OCI-LY7 (cell line): ENCODE data around the gene IGF2BP1. TPM values are rescaled to one million over a fixed set of nuclear protein-coding genes. Genes with fewer than 3 reads are reported as not detected.

Source experiments
- Bru-seq: library from RNA; stranded (reverse); fragments of 400-500 nt; gene quantifications from one replicate; lab custom pipeline; 2021; lab: Mats Ljungman, UMichigan
- BruChase-seq, 2 experiments: library from RNA; stranded (reverse); fragments of 400-500 nt; gene quantifications; one replicate each; lab custom pipeline; 2021; lab: Mats Ljungman, UMichigan
- BruUV-seq: library from RNA; stranded (reverse); fragments of 400-500 nt; replicated peaks from 2 replicates; lab custom pipeline; 2021; lab: Mats Ljungman, UMichigan
- CTCF ChIA-PET: fragments of 300-600 bp; sonication (Branson Sonifier 250); formaldehyde crosslinking; loops from one replicate; lab custom pipeline; 2022; ENCODE audit warnings: antibody characterized with exemption; ENCODE audit not compliant: unreplicated experiment; lab: Charles Lee
- POLR2A ChIA-PET: fragments of 300-600 bp; sonication (Branson Sonifier 250); formaldehyde crosslinking; loops from one replicate; lab custom pipeline; 2022; ENCODE audit warnings: antibody characterized with exemption; lab: Charles Lee
- DNase-seq: peaks from one replicate; pipeline ENCODE4 v3.0.0-alpha.2; 2015; ENCODE audit warnings: low spot score
- H2AFZ ChIP-seq: fragments of 200-600 bp; sonication (generic), shearing (Covaris generic); 2 replicates; pipeline ENCODE4 v1.6.1; 2014; ENCODE audit warnings: mild to moderate bottlenecking, antibody characterized with exemption, low read length, moderate library complexity
- H3K27ac ChIP-seq: fragments of 200-600 bp; sonication (generic); 2 replicates; pipeline ENCODE4 v1.5.1; 2014; ENCODE audit warnings: mixed run types, low read depth, mild to moderate bottlenecking, moderate library complexity, low read length, inconsistent platforms; ENCODE audit not compliant: poor library complexity, severe bottlenecking
- H3K36me3 ChIP-seq: fragments of 200-600 bp; sonication (generic); 2 replicates; pipeline ENCODE4 v1.6.1; 2014; ENCODE audit warnings: mild to moderate bottlenecking, antibody characterized with exemption, low read length, moderate library complexity, mixed read lengths; ENCODE audit not compliant: insufficient read depth
- H3K4me1 ChIP-seq: fragments of 200-600 bp; sonication (generic); 2 replicates; pipeline ENCODE4 v1.5.1; 2014; ENCODE audit warnings: mild to moderate bottlenecking, low read length; ENCODE audit not compliant: insufficient read depth, poor library complexity, severe bottlenecking
- H3K4me2 ChIP-seq: fragments of 200-600 bp; sonication (generic); 2 replicates; pipeline ENCODE4 v1.6.1; 2014; ENCODE audit warnings: mild to moderate bottlenecking, low read length
- H3K4me3 ChIP-seq: fragments of 200-600 bp; sonication (generic); 2 replicates; pipeline ENCODE4 v1.5.1; 2014; ENCODE audit warnings: mild to moderate bottlenecking, low read depth, low read length; ENCODE audit not compliant: poor library complexity, severe bottlenecking
- H3K79me2 ChIP-seq: fragments of 200-600 bp; sonication (generic); 2 replicates; pipeline ENCODE4 v1.6.1; 2016; ENCODE audit warnings: low read depth, mild to moderate bottlenecking, low read length, moderate library complexity, mixed read lengths; ENCODE audit not compliant: insufficient read depth
- H3K9me2 ChIP-seq: fragments of 200-600 bp; sonication (generic); 2 replicates; pipeline ENCODE4 v1.6.1; 2016; ENCODE audit warnings: mild to moderate bottlenecking, low read length, mixed read lengths; ENCODE audit not compliant: insufficient read depth
- H3K9me3 ChIP-seq: fragments of 200-600 bp; sonication (generic); 2 replicates; pipeline ENCODE4 v1.6.1; 2014; ENCODE audit warnings: mild to moderate bottlenecking, mixed run types, low read length, mixed read lengths
- H4K20me1 ChIP-seq: fragments of 200-600 bp; sonication (generic); 2 replicates; pipeline ENCODE4 v1.6.1; 2014; ENCODE audit warnings: mild to moderate bottlenecking, antibody characterized with exemption, low read length, moderate library complexity, mixed read lengths; ENCODE audit not compliant: insufficient read depth
- CTCF ChIP-seq: fragments of 200-600 bp; sonication (generic); conservative IDR thresholded peaks from 2 replicates; pipeline ENCODE4 v1.5.1; 2014; ENCODE audit warnings: mild to moderate bottlenecking, antibody characterized with exemption, low read length, moderate library complexity, mixed read lengths
- EZH2phosphoT487 ChIP-seq: fragments of 200-600 bp; sonication (generic); IDR thresholded peaks from 2 replicates; pipeline ENCODE4 v1.6.1; 2018; ENCODE audit warnings: low read depth, borderline replicate concordance, mild to moderate bottlenecking, mixed run types, antibody characterized with exemption, low read length, moderate library complexity, mixed read lengths
- intact Hi-C: fragments of 100-400 bp; cut with micrococcal nuclease; formaldehyde crosslinking; loops from one replicate; pipeline ENCODE4 v1.10.0; 2022; ENCODE audit not compliant: unreplicated experiment
- long read RNA-seq: library from polyadenylated mRNA; stranded (forward); transcript quantifications from one replicate; pipeline ENCODE4 v2.0.0, GENCODE V29; 2022
- total RNA-seq, 2 experiments: library from RNA; depleted of rRNA in 1 of 2; stranded (reverse); fragments of >200 nt in 1 of 2; shearing (Covaris generic) in 1 of 2; gene quantifications; 2 replicates each; pipeline ENCODE4 v1.2.3, GENCODE V29; 2014 to 2022

IGF2BP1 gene
- total RNA-seq (2014; rRNA removed; shearing (Covaris generic)) (14.8 and 18.9 TPM in 2 replicates), total RNA-seq (2022) (46.4 and 53.8 TPM in 2 replicates), Bru-seq, nascent RNA (percentile 74 among the genes with signal in this experiment), BruChase-seq, experiment 1, labeled RNA remaining after a 6-hour chase (percentile 79 among the genes with signal in this experiment), BruChase-seq, experiment 2, labeled RNA remaining after a 2-hour chase (percentile 84 among the genes with signal in this experiment)
- long read RNA-seq, full-length matches to known transcripts, result 8 of 20 reads
- long read RNA-seq, partial matches to known transcripts, result 1 of 20 reads
- long read RNA-seq, other reads (novel, unspliced or antisense), result 11 of 20 reads

DNA sequence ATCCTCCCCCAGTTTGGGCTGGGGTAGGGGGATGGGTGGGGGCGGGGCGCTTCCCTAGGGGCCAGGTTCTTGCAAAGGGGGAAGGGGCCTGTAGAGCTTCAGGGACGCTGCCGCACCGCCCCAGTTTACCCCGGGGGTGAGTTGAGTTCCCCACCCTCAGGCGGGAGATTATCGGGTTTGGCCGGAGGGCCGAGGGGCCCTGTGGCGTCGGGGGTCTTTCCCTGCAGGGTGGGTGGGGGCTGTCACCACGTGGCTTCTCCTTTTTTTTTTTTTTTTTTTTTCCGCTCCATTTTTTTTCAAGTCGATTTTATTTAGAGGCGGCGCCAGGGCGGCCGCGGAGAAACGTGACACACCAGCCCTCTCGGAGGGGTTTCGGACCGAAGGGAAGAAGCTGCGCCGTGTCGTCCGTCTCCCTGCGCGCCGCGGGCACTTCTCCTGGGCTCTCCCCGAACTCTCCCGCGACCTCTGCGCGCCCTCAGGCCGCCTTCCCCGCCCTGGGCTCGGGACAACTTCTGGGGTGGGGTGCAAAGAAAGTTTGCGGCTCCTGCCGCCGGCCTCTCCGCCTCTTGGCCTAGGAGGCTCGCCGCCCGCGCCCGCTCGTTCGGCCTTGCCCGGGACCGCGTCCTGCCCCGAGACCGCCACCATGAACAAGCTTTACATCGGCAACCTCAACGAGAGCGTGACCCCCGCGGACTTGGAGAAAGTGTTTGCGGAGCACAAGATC lies at the start of gene IGF2BP1:
Gene IGF2BP1, plus strand, starts transcription at position 283 of the 724 bp plus-strand sequence. Its CDS starts 361 bp downstream, at position 644.
- peak; percentile 70 for DNase-seq
- Histone ChIP-seq H4K20me1 (peaks cover 20% of the 10 kb centered on the region), H3K4me3 (peak within 1 kb of the TSS; percentile 83), H3K4me1 (peaks cover 17% of the 10 kb centered on the region), H3K9me3 (no peaks in the 10 kb centered on the region), H3K36me3 (peaks cover 19% of the 10 kb centered on the region), H3K27ac (peak within 1 kb of the TSS; percentile 82), H2AFZ (peak within 1 kb of the TSS; percentile 70), H3K4me2 (peak within 1 kb of the TSS; percentile 70), H3K79me2 (peaks cover 46% of the 10 kb centered on the region), H3K9me2 (no peaks in the 10 kb centered on the region)
- POLR2A ChIA-PET, result interaction anchor here (0.7 kb wide), 2 partner anchors 15 to 85 kb away, joined by 3 read pairs; no protein-coding TSS in a partner anchor
- TF ChIP-seq EZH2phosphoT487 (no peak), CTCF (no peak)
- no TSS peak for BruUV-seq
- intact Hi-C loops, result no loop called here
- CTCF ChIA-PET, result no interaction called here

DNA sequence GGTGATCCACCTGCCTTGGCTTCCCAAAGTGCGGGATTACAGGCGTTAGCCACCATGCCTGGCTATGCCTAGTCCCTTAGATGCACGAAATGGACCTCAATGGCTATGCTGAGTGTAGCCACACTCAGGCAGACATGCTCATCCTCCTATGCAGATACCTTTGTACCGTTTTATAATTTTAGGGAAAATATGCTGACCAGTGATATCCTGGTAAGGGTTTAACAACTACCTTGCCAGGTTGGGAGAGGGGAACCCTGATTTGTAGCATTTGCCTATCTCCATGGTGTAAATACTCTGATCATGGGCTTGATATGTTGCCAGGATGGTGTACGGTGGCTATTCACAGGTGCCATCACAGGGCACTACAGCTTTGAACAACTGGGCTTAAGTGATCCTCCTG lies 45.6 kb upstream of the IGF2BP1 start:
- no peak overlapping the region for H3K4me3 ChIP-seq
- H4K20me1 ChIP-seq, result no peaks in the 10 kb centered on the region
- no peak for DNase-seq
- intact Hi-C loops, result loop anchor here (5.0 kb wide), 1 partner anchor 81 kb away; no protein-coding TSS in a partner anchor
- no peaks in the 10 kb centered on the region for H3K9me3 ChIP-seq
- CTCF ChIA-PET, result no interaction called here
- no peaks in the 10 kb centered on the region for H3K9me2 ChIP-seq
- H3K27ac ChIP-seq, result no peak overlapping the region
- POLR2A ChIA-PET, result no interaction called here
- no peaks in the 10 kb centered on the region for H3K79me2 ChIP-seq
- H2AFZ ChIP-seq, result no peak overlapping the region
- BruUV-seq, result no TSS peak
- H3K36me3 ChIP-seq, result no peaks in the 10 kb centered on the region
- peaks cover 9% of the 10 kb centered on the region for H3K4me1 ChIP-seq
- H3K4me2 ChIP-seq, result no peak overlapping the region
- TF ChIP-seq EZH2phosphoT487 (no peak), CTCF (no peak)
